NK-92 (cell line): Measurements from ENCODE around the gene WDR88.
A peak's percentile ranks its signal among the peaks of the same experiment; 100 is the strongest.
"Not testable (repeated sequence)": the region's sequence is repeated elsewhere in the genome, so short reads cannot be mapped to it uniquely, and the experiment has no call there.

Source experiments
- DNase-seq: peaks from one replicate; lab custom pipeline; 2025; ENCODE audit not compliant: unreplicated experiment; lab: John Stamatoyannopoulos, UW

Gene WDR88

DNA sequence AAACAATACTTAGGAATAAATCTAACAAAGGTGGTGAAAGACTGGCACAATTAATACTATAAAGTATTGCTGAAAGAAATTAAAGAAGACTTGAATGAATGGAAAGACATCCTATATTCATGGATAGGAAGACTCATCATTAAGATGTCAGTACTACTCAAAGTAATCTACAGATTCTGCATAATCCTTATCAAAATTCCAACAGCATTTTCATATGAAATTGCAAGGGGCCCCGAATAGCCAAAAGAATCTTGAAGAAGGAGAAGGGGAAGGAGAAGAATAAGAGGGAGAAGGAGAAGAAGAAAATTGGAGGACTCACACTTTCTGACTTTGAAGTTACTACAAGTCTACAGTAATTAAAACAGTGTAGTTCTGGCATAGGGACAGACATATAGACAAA, 36.6 kb downstream of the WDR88 start:
- DNase-seq: no peak

DNA sequence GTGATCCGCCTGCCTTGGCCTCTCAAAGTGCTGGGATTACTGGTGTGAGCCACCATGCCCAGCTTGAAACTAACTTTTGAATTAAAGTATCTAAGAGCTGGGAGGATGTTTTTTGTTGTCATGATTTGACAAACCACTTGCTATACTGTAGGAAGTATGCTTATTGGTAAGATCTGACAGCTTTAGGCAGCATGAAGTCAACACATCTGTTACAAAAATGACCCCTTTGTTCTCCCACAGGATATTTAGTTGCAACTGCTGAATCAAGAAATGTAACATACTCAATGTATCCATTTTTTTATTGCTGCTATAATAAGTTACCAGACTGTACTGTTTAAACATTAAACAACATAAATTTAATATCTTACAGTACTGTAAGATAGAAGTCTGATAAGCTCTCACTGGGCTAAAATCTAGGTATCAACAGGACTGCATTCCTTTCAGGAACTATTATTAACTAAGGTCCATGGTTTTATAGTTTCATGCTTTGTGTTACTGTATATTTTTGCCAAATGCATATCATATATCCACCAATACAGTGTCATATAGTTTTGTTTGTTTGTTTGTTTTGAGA, 39.4 kb downstream of the WDR88 start:
- DNase-seq: no peak

DNA sequence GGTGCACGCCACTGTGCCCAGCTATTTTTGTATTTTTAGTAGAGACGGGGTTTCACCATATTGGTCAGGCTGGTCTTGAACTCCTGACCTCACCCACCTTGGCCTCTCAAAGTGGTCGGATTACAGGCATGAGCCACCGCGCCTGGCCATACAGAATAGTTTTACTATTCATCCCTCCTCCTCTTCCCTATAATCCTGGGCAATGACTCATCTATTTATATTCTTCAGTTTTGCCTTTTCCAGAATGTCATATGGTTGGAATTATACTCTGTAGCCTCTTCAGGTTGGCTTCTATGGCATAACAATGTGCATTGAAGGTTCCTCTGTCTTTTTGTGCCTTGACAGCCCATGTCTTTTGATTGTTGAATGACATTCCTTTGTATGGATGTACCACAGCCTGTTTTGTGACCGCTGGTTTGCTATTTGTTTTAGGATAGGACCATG, 40.0 kb downstream of the WDR88 start:
- DNase-seq: no peak

DNA sequence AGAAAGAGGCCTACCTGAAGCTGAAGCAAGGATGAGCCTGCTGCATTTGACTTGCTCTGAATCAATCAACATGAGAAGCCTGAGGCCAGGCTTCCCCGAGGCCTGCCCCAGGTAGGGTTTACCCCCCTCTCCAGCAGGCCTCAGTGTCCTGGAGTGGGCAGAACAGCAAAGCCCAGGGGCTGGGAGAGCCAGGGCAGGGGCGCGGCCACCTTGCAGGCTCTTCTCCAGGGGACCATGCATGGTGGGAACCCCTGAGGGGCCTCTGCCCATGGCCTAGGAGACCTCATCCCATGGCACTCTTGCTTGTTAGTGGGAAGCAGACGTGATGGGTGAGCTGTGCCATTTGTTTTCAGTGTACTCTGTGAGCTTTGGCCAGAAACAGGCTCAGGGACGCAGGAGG, 42.3 kb downstream of the WDR88 start:
- DNase-seq: no peak

DNA sequence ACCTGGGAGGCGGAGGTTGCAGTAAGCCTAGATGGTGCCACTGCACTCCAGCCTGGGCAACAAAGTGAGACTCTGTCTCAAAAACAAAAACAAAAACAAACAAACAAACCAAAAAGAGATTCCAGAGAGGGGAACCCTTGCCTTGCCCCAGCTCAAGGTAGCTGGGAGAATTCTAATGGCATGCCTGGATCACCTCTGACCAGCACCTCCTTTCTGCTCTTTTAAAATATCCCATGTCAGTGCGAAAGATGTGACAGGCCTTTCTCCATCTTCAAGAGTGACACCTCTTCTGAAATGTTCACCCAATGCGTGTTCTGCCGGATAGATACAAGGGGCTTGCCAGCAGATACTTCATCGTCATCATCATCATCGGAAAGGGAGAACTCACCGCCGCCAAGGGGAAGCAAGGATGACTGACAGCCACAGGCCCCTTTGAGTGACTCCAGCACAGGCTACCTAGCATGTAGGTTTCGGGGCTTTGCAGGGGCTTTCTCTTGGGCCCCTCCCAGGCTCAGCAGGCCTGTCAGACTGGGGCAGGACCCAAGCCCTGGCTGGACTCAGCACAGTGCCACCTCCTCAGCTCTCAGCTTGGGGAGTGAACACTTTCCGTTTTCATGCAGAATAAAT, 43.4 kb downstream of the WDR88 start:
- DNase-seq: no peak

DNA sequence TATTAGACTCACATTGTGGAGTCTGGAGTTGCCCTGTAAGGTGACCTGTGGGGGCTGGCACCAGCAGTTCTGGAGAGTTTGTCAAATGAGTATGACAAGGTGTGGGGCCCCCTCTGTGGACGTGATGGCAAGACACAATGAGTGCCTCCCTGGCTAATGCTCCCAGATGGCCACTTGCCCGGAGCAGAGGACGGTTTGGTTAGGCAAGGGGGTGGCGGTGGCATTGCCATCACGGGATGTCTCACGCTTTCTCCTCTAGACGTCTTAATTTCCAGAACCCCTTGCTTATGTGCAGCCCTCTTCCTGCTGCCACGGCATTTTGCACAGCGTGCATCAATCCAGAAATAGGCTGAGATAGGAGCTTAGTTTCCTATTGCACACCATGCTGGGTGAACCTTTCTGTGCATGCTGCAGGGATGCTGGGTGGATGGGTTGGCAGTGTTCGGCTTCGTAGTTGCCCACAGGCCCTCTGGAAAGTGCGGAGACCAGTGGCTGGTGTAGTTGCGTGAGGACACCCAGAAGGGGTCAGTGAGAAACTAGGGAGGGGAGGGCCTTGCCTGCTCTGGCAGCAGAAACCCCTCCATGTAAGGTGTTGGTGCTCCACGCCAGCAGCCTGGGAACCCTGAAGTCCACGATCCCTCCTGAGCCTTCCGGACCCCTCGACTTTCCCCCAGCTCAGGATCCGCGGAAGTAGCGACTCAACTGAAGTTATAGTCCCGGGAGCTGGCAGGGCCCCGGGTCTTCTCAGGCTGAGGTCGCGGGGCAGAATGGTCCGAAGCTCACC, 44.2 kb downstream of the WDR88 start:
- no peak for DNase-seq

DNA sequence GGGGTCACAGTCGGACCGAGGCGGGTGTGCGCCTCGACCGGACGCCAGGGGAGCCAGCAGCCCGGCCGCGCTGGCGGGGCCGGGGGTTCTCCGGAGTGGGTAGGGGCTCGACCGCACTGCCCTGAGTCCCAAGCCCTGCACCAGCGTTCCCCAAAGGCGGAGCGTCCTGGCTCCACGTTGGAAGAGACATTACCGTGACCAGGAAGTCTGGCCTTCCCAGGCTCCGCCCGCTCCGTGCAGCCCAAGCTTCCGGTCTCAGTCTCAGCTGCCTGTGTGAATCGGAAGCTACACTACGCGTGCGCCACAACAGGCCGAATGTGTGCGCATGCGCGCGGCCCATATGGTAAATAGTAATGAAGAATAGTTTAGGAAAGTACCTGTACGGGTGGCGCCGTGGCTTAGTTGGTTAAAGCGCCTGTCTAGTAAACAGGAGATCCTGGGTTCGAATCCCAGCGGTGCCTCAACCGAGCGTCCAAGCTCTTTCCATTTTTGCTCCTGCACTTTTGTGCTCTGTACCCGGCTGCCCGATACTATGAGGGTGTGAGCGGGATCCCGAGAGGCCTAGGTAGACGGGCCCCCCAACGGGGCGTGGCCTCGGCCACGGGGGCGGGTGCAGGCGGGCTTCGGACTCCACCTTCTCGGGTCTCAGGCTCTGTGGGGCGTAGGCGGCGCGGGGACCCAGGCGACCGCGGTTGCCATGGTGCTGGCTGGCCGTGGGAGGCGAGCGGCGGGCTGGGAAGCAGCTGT, 44.9 kb downstream of the WDR88 start:
- peak; percentile 78 for DNase-seq

DNA sequence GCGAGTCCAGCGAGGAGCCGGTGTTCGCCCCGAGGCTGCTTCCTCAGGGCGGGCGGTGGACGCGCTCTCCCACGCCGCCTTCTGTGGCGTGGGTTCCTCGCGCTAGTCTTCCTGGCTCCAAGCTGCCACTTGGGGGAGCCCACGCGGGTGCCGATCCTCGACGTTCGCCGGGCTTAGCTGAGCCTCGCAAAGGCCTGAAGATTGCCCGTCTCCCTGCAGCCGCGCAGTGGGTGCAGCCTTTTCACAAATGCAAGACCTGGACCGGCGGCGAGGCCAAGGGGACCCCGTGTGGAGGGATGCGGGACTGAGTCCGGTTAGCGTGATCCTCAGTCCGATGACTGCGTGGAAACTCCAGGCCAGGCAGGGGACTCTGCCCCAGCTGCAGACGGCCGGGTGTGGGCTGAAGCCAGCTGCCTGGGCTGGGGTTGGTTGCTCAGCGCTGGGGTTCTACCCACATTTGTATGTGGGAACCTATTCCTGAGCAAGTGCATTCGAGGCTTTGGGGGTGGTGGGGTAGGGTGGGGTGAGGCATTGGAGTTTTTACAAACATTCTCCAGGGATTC, 45.6 kb downstream of the WDR88 start:
- no peak for DNase-seq

DNA sequence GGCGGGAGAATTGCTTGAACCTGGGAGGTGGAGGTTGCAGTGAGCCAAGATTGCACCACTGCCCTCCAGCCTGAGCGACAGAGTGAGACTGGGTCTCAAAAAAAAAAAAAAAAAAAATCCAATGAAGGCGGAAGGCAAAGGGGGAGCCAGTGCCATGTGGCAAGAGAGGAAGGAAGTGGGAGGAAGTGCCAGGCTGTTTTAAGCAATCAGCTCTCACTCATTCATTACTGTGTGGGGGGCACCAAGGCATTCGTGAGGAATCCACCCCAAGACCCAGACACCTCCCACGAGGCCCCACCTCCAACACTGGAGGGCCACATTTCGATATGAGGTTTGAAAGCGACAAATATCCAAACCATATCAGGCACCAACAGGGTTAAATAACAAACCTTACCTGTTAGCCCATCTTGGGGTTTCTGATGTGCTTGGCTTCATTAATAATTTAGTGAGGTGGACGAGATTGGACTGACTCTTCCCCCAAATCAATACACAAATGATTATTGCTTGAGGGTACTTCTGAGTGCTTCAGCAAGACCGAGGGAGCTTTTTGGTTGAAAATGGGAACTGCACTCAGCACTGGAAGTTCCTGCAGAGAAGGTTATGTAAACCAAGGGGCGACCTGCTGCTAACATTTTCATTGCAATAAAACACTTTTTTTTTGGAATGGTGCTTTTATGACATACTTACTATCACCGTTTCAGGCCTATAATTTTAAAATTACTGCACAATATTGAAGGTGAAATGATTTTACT, 54.7 kb downstream of the WDR88 start:
- DNase-seq: no peak

DNA sequence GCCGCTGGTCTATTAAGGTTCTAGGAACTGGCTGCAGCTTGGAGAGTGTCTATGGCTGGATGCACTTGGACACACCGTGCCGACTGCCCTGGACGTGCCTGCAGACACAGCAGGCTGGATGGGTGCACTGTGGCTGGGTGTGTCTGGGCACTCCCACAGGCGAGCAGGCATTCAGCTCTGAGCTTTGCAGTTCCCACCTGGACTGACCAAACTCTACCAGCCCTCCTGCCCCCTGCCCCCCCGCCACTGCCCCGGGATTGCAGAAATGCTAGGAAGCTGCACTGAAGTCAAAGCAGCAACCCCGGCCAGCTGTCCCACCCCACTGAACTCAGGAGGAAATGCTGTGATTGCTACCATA, 55.2 kb downstream of the WDR88 start:
- DNase-seq: no peak

DNA sequence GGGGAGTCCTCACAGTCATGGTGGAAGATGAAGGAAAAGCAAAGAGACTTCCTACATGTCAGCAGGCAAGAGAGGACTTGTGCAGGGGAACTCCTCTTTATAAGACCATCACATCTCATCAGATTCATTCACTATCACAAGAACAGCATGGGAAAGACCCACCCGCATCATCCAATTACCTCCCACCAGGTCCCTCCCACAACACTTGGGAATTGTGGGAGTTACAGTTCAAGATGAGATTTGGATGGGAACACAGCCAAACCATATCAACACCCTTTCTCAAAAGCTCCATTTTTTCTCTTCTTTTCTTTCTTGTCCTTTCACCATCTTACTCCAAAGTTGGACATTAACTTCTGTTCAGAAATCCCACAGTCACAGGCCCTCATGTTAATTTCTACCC, 57.5 kb downstream of the WDR88 start:
- DNase-seq: no peak

DNA sequence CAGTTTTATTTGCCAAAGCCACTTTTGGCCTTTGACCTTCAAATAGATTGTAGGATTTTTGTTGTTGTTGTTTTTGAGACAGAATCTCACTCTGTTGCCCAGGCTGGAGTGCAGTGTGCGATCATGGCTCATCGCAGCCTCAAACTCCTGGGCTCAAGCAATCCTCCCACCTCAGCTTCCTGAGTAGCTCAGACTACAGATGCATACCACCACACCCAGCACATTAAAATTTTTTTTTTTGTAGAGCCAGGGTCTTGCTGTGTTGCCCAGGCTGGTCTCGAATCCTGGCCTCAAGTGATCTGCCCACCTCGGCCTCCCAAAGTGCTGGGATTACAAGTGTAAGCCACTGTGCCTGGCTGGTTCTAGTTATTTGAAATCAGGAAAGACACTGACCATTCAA, 59.2 kb downstream of the WDR88 start:
- DNase-seq: not testable (repeated sequence)

DNA sequence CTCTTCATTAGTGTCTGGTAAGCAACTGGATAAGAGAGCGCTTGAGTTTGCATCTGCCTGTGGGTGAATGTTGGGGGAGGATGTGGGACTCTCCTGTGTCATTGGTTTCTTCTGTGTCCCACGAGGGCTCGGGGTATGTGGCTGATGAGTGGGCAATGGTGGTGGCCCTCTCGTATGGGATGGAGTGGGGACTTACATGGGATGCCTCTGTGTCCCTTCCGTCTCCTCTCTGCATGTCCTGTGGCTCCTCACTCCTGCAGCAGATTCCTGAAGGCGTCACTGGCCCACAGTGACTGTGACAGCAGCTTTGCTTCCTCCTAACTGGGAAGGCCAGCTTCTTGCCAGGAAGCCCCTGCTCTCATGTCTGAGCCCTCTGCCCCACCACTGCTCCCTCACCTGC, 59.6 kb downstream of the WDR88 start:
- DNase-seq: no peak

DNA sequence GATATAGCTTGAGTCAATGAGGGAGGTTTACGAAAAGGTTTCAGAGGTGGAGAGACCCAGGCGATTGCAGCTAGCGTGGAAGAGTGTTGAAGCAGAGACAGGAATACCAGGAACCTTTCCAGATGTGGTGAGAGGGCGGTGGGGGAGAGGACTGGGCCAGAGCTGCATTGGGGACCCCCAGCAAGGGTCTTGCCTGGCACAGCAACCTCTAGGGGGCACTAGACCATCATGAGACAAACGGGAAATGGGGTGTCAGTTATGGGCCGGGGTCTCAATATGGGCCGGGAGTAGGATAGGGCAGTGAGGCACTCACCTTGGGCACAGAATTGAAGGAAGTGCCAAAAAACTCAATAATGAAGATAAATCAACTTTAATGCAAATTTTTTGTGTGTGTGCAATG, 60.1 kb downstream of the WDR88 start:
- no peak for DNase-seq

DNA sequence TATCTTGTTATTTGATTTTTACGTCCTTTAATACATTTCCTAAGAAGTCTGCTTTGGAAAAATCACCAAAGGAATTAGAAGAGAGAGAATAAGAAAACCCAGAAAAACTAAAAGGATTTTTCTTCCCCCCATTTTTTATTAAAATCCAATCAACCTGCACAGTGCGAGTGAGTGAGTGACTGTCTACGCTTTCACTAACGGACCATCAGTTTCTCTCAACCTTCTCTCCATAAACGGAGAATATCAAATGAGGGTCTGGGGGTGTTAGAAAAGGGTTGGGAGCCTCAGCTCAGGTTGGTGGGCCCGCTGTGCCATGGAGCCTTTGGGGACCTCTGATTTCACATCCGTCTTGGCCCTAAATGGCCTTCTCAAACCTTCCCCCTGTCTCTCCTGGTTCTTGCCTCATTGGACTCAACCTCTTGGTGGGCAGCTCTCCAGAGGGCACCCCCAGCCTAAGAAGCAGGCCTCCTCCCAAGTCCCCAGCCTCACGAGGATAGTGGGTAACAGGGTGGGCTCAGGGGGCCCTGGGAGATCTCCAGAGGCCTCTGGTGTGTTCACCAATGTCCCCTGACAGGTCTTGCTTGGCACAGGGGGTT, 61.5 kb downstream of the WDR88 start:
- no peak for DNase-seq

DNA sequence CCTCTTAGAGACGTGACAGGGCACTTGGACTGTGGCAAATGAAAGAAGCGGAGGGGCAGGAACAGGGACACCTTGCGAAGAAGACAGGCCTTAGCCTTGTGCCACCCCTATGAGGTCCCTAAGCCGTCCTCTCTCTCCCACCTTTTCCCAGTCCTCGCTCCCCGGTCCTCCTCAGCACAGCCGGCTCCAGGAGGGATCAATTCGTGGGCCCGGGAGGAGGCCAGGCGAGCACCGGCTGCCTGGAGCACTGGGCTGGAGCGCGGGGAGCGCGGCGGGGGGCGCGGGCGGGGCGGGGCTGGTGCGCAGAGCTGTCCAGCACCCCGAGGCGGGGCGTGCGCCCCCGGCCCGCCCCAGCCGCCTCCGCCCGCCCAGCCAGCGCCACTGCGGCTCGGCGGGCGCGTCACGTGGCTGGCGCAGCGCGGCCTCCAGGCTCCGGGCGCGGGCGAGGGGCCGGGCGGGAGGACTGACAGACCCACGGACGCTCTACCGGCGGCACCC, 62.0 kb downstream of the WDR88 start, which contains the start of gene LRP3:
Gene LRP3 (plus strand): TSS at position 466 of the 498 bp plus-strand sequence. CDS start 456 bp downstream, outside the sequence.
- no peak for DNase-seq

DNA sequence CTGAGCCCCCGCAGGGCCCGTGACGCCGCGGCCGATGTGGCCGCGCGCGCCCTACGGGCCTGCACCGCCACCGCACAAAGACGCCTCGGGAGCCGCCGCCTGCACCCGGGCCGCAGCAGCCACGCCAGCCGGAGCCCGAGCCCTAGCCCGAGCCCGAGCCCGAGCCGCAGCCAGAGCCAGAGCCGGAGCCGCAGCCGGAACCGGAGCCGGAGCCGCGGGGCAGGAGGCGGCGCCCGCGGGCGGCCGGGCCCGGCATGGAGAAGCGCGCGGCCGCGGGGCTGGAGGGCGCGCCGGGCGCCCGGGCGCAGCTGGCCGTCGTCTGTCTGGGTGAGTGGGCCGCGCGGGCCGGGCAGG, 62.6 kb downstream of the WDR88 start:
- DNase-seq: no peak

DNA sequence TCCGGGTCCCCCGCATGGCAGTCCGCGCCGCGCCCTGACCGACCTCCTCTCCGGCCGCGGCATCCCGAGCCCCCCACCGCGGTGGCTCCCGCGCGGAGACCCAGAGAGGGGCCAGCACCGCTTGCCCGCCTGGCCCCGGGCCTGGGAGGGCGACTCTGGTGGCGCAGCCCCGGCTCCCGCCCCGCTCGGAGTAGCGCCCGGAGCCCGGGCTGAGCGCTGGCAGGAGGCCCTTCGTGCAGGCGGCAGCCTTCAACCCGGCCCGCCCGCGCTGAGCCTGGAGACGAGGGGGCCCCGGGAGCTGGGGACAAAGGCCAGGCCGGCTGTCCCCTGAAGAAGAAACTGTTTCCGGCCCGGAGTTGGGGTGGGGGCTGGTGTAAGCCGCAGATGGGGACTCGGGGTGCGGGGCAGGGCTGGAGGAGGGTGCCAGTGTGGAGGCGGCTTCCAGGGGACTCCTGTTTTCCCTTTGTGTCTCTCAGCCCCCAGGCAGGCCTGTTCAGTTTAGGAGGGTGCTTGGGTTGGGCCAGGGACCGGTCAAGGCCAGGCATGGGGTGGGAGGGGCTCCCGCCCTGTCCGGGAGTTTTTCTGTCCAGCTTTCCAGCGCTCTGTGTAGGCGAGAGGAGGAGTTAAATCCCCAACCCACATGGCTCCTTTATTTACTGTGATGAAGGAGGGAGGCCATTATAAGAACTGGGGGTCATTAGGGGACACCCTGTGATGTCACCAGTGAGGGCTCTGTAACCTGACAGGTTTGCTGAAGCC, 63.2 kb downstream of the WDR88 start:
- DNase-seq: no peak

DNA sequence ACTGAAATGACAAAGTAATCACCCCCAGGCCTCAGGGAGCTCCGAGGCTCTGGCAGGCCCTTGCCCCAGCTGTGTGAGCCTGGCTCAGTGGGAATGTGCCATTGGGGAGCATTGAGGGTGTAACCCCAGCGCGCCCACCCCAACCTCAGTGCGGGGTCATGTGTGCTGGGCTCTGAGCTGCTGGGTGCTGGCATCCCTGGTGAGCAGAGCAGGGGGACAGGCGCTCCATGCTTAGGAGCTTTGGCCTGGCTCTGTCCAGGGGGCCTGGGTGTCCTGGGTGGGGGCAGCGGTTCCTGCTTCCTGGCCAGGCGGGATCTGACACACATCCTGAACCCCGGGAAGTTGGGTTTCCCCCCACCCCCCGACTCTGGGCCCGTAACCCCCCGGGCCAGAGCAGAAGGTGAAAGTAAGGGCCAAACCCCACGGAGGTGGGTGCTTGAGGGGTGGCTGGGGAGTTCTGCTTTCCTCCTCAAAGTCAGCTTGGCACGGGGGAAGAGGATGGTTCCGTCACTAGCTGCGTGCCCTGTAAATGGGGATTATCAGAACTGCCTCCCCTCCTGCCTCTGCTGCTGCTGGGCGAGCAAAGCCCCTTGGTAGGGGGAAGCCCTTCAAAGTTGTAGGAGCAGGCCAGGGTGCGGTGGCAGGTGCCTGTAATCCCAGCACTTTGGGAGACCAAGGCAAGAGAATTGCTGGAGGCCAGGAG, 63.9 kb downstream of the WDR88 start:
- DNase-seq: no peak
